HL-60 (cell line): ENCODE data around the gene KIAA0408.

Source experiments
- DNase-seq, 2 experiments: peaks; one replicate each; pipeline ENCODE4 v3.0.0-alpha.2; 2010 to 2020; ENCODE audit warnings: low read depth in 1 of 2, low spot score in 1 of 2
- H3K27ac ChIP-seq: fragments of 250-450 bp; sonication (Bioruptor Pico); replicated peaks from 2 replicates; pipeline ENCODE4 v1.5.1; 2020; ENCODE audit warnings: mild to moderate bottlenecking, moderate library complexity
- H3K27me3 ChIP-seq: fragments of 250-450 bp; sonication (Bioruptor Pico); 2 replicates; pipeline ENCODE4 v1.5.1; 2021; ENCODE audit warnings: mild to moderate bottlenecking, moderate library complexity; ENCODE audit not compliant: insufficient read depth, poor library complexity, severe bottlenecking
- H3K4me3 ChIP-seq: replicated peaks from 2 replicates; pipeline ENCODE4 v1.5.1; 2011; ENCODE audit warnings: mild to moderate bottlenecking, control low read depth, low read length; ENCODE audit not compliant: insufficient read depth
- CTCF ChIP-seq: IDR thresholded peaks from one replicate; pipeline ENCODE4 v1.5.1; 2011; ENCODE audit warnings: low read length, control low read depth, inconsistent platforms; ENCODE audit not compliant: insufficient read depth
- GABPA ChIP-seq: IDR thresholded peaks from 2 replicates; pipeline ENCODE4 v1.6.1; 2012; ENCODE audit warnings: low read depth
- POLR2AphosphoS5 ChIP-seq: IDR thresholded peaks from 2 replicates; pipeline ENCODE4 v1.6.1; 2012; ENCODE audit warnings: low read depth
- SPI1 ChIP-seq: IDR thresholded peaks from 2 replicates; pipeline ENCODE4 v1.6.1; 2012; ENCODE audit warnings: low read depth, mild to moderate bottlenecking, borderline replicate concordance
- TF ChIP-seq, protein P1 (sequence below): IDR thresholded peaks from 2 replicates; pipeline ENCODE4 v1.6.1; 2012; ENCODE audit warnings: low read depth; ENCODE audit not compliant: insufficient replicate concordance

The KIAA0408 gene

GRCh38 chr6:127475135-127475822, 16.1 kb upstream of the KIAA0408 start:
- no peak overlapping the region for H3K4me3 ChIP-seq
- H3K27ac ChIP-seq, result no peak overlapping the region
- no peaks in the 10 kb centered on the region for H3K27me3 ChIP-seq
- no peak for TF ChIP-seq SPI1
- no peak for TF ChIP-seq POLR2AphosphoS5
- TF ChIP-seq CTCF, result no peak
- no peak for TF ChIP-seq GABPA
- TF ChIP-seq, protein P1, sequence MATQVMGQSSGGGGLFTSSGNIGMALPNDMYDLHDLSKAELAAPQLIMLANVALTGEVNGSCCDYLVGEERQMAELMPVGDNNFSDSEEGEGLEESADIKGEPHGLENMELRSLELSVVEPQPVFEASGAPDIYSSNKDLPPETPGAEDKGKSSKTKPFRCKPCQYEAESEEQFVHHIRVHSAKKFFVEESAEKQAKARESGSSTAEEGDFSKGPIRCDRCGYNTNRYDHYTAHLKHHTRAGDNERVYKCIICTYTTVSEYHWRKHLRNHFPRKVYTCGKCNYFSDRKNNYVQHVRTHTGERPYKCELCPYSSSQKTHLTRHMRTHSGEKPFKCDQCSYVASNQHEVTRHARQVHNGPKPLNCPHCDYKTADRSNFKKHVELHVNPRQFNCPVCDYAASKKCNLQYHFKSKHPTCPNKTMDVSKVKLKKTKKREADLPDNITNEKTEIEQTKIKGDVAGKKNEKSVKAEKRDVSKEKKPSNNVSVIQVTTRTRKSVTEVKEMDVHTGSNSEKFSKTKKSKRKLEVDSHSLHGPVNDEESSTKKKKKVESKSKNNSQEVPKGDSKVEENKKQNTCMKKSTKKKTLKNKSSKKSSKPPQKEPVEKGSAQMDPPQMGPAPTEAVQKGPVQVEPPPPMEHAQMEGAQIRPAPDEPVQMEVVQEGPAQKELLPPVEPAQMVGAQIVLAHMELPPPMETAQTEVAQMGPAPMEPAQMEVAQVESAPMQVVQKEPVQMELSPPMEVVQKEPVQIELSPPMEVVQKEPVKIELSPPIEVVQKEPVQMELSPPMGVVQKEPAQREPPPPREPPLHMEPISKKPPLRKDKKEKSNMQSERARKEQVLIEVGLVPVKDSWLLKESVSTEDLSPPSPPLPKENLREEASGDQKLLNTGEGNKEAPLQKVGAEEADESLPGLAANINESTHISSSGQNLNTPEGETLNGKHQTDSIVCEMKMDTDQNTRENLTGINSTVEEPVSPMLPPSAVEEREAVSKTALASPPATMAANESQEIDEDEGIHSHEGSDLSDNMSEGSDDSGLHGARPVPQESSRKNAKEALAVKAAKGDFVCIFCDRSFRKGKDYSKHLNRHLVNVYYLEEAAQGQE, result no peak
- no peak for DNase-seq

GRCh38 chr6:127471379-127472255, 12.4 kb upstream of the KIAA0408 start:
- H3K27me3 ChIP-seq, result no peaks in the 10 kb centered on the region
- DNase-seq, result no peak
- TF ChIP-seq GABPA (no peak), SPI1 (no peak), POLR2AphosphoS5 (no peak), CTCF (no peak)
- TF ChIP-seq, protein P1, result no peak
- H3K27ac ChIP-seq, result no peak overlapping the region
- no peak overlapping the region for H3K4me3 ChIP-seq

DNA sequence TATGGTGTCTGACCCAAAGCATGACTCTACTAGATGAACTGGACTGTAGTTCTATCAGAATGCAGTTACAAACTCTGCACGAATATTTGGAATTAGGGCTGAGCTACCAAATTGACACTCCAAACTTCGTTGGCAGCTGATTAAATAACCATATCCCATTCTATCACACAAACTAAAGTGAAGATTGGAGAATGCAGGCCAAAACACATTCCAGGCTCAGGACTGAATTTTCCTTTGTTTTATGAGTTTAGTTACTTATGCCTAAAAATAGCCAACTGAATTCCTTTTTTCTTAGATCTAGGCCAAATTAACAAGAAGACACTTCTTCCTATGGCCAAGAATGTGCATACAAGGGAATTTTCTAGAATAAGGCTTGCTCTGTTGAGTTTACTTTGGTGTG, 9.7 kb upstream of the KIAA0408 start:
- TF ChIP-seq SPI1, result no peak
- TF ChIP-seq, protein P1, result no peak
- TF ChIP-seq GABPA, result no peak
- no peak for TF ChIP-seq CTCF
- TF ChIP-seq POLR2AphosphoS5, result no peak
- H3K27ac ChIP-seq, result no peak overlapping the region
- H3K27me3 ChIP-seq, result no peaks in the 10 kb centered on the region
- no peak overlapping the region for H3K4me3 ChIP-seq
- DNase-seq, result no peak
